ENCODE data around the gene RAB4A.

RAB4A gene

GRCh38 chr1:229336345-229336744 is 65.4 kb downstream of the RAB4A start:
- in situ Hi-C loops (cut with HindIII; ENCODE audit: low pct_ligation_motif_present, low sequenced_read_pairs), result no loop called here
- DNase-seq, result no peak
- Histone ChIP-seq H3K27me3 (replicated peaks) (no peaks in the 10 kb centered on the region), H3K36me3 (replicated peaks) (no peaks in the 10 kb centered on the region), H3K27ac (no peak overlapping the region), H3K4me3 (ENCODE audit: low read depth, low read length) (no peak overlapping the region)
- TF ChIP-seq, protein P1, sequence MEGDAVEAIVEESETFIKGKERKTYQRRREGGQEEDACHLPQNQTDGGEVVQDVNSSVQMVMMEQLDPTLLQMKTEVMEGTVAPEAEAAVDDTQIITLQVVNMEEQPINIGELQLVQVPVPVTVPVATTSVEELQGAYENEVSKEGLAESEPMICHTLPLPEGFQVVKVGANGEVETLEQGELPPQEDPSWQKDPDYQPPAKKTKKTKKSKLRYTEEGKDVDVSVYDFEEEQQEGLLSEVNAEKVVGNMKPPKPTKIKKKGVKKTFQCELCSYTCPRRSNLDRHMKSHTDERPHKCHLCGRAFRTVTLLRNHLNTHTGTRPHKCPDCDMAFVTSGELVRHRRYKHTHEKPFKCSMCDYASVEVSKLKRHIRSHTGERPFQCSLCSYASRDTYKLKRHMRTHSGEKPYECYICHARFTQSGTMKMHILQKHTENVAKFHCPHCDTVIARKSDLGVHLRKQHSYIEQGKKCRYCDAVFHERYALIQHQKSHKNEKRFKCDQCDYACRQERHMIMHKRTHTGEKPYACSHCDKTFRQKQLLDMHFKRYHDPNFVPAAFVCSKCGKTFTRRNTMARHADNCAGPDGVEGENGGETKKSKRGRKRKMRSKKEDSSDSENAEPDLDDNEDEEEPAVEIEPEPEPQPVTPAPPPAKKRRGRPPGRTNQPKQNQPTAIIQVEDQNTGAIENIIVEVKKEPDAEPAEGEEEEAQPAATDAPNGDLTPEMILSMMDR (IDR thresholded peaks at IDR 0.05; ENCODE audit: low read depth, low read length, missing control alignments), result no peak

- Histone ChIP-seq H3K27me3 (replicated peaks) (no peaks in the 10 kb centered on the region), H3K27ac (no peak overlapping the region), H3K4me3 (ENCODE audit: low read depth, low read length) (no peak overlapping the region), H3K36me3 (replicated peaks) (no peaks in the 10 kb centered on the region)
- in situ Hi-C loops (cut with HindIII; ENCODE audit: low pct_ligation_motif_present, low sequenced_read_pairs), result no loop called here
- no peak for DNase-seq
- TF ChIP-seq, protein P1 (IDR thresholded peaks at IDR 0.05; ENCODE audit: low read depth, low read length, missing control alignments), result no peak
These were observed 68.2 kb downstream of the RAB4A start for GRCh38 chr1:229339086-229339485.

GRCh38 chr1:229339520-229339919 is 68.6 kb downstream of the RAB4A start:
- in situ Hi-C loops (cut with HindIII; ENCODE audit: low pct_ligation_motif_present, low sequenced_read_pairs), result no loop called here
- Histone ChIP-seq H3K27ac (no peak overlapping the region), H3K36me3 (replicated peaks) (no peaks in the 10 kb centered on the region), H3K4me3 (ENCODE audit: low read depth, low read length) (no peak overlapping the region), H3K27me3 (replicated peaks) (no peaks in the 10 kb centered on the region)
- TF ChIP-seq, protein P1 (IDR thresholded peaks at IDR 0.05; ENCODE audit: low read depth, low read length, missing control alignments), result no peak
- no peak for DNase-seq

- in situ Hi-C loops (cut with HindIII; ENCODE audit: low pct_ligation_motif_present, low sequenced_read_pairs), result no loop called here
- Histone ChIP-seq H3K36me3 (replicated peaks) (no peaks in the 10 kb centered on the region), H3K27ac (no peak overlapping the region), H3K4me3 (ENCODE audit: low read depth, low read length) (no peak overlapping the region), H3K27me3 (replicated peaks) (no peaks in the 10 kb centered on the region)
- DNase-seq, result no peak
- TF ChIP-seq, protein P1 (IDR thresholded peaks at IDR 0.05; ENCODE audit: low read depth, low read length, missing control alignments), result no peak
These were observed 69.6 kb downstream of the RAB4A start for GRCh38 chr1:229340496-229340895.

- Histone ChIP-seq H3K4me3 (ENCODE audit: low read depth, low read length) (peak overlapping the region; percentile 77), H3K27me3 (replicated peaks) (no peaks in the 10 kb centered on the region), H3K27ac (peak overlapping the region; percentile 14), H3K36me3 (replicated peaks) (no peaks in the 10 kb centered on the region)
- in situ Hi-C loops (cut with HindIII; ENCODE audit: low pct_ligation_motif_present, low sequenced_read_pairs), result no loop called here
- TF ChIP-seq, protein P1 (IDR thresholded peaks at IDR 0.05; ENCODE audit: low read depth, low read length, missing control alignments), result no peak
- DNase-seq, result peak; percentile 52
These were observed 71.1 kb downstream of the RAB4A start for GRCh38 chr1:229341774-229342655.

Measured in brain microvascular endothelial cell (primary cell).